Adrenal gland (tissue), 12 donors: ENCODE results near the gene SNX20. TPM values are rescaled to one million over a fixed set of nuclear protein-coding genes. Genes with fewer than 3 reads are reported as not detected.

Experiments
- DNase-seq, 7 donors: peaks; one replicate each; pipeline ENCODE4 v3.0.0-alpha.2; 2019 to 2020
- H3K27ac ChIP-seq, 5 donors: fragments of 200-600 bp; sonication (generic) in 4 of 5; 1 replicate in 3 of 5; 2 replicates in 2 of 5; pipeline versions ENCODE4 v1.5.1 to v1.8.0; 2016 to 2020; ENCODE audit warnings: mild to moderate bottlenecking in 1 of 5
- H3K27me3 ChIP-seq: fragments of 200-600 bp; 2 replicates; pipeline ENCODE4 v1.8.0; 2021
- H3K36me3 ChIP-seq, 2 donors: fragments of 200-600 bp; replicated peaks in 1 of 2; 1 replicate in 1 of 2; 2 replicates in 1 of 2; pipeline versions ENCODE4 v1.5.1 to v1.8.0; 2018 to 2022
- H3K4me1 ChIP-seq, 2 donors: fragments of 200-600 bp; replicated peaks in 1 of 2; 1 replicate in 1 of 2; 2 replicates in 1 of 2; pipeline versions ENCODE4 v1.5.1 to v1.8.0; 2018 to 2021
- H3K4me3 ChIP-seq, 4 donors: fragments of 200-600 bp; sonication (generic) in 3 of 4; one replicate each; pipeline ENCODE4 v1.5.1; 2016 to 2018
- H3K9me3 ChIP-seq, 3 donors: fragments of 200-600 bp; sonication (generic) in 1 of 3; replicated peaks in 1 of 3; 1 replicate in 2 of 3; 2 replicates in 1 of 3; pipeline versions ENCODE4 v1.5.1 to v1.8.0; 2016 to 2021
- POLR2A ChIP-seq, 2 donors: fragments of 450-650 bp; IDR thresholded peaks; one replicate each; pipeline ENCODE4 v1.6.1; 2017; ENCODE audit warnings: antibody characterized with exemption in 2 of 2, mild to moderate bottlenecking in 2 of 2, moderate library complexity in 1 of 2
- WGBS, 4 donors: extraction: QIAGEN DNeasy Blood & Tissue Kit in 2 of 4; methylation state at CpG; one replicate each; pipeline versions ENCODE4 v1.1.5 to v1.1.7; 2013 to 2017; 5-methylcytosine and 5-hydroxymethylcytosine counted together
- intact Hi-C, 2 donors: fragments of 100-400 bp; cut with DNase I; formaldehyde crosslinking; loops; one replicate each; pipeline versions ENCODE4 v1.14.1 to v1.15.0; 2022 to 2023
- polyA plus RNA-seq, 3 donors: library from polyadenylated mRNA; stranded (reverse); fragments of 200-250 nt in 2 of 3; fragments of 350-450 nt in 1 of 3; fragmentation: Illumina TruSeq in 1 of 3; extraction: RNeasy Lipid Tissue Mini Kit (QIAGEN cat#74804) in 1 of 3; gene quantifications; one replicate each; pipeline ENCODE4 v1.2.3, GENCODE V29; 2013 to 2014
- total RNA-seq, 9 donors: library from RNA; depleted of rRNA in 4 of 9; stranded (reverse); fragments of >200 nt in 4 of 9; fragments of 120-200 nt in 1 of 9; fragmentation: NEBNext Ultra II Directional in 1 of 9; extraction: Animal tissue kit (Norgen Biotek cat#: 25700) in 1 of 9; gene quantifications; one replicate each; pipeline versions ENCODE4 v1.1.0 to v1.2.4, GENCODE V29; 2013 to 2023
- TF ChIP-seq, protein P1 (sequence below), 6 experiments: fragments of 450-650 bp in 4 of 6; fragments of 200-600 bp in 2 of 6; sonication (generic) in 1 of 6; IDR thresholded peaks; 1 replicate in 5 of 6; 2 replicates in 1 of 6; pipeline versions ENCODE4 v1.5.1 to v1.8.0; 2016 to 2021; ENCODE audit warnings: antibody characterized with exemption in 6 of 6, mild to moderate bottlenecking in 2 of 6, moderate library complexity in 1 of 6
- donor health status: healthy with polysubstance abuse.
- donor health status: Bipolar disorder and iron deficiency.
- donor health status: DM: yes; HTN: yes; CAD: no.
- donor health status: DM: no; HTN: no; CAD: no.
- donor health status: DM: no; HTN: no; CAD: no.
- donor health status: DM: yes; HTN: yes; CAD: no.

The SNX20 gene
- total and polyA plus RNA-seq, 12 donors = 0.12 to 4.0 (median 2.6) TPM

- no peaks in the 10 kb centered on the region for H3K27me3 ChIP-seq
- WGBS, 4 donors = 69 to 84% (median 78%) methylated on average over 12 to 14 of the region's 14 CpGs
- H3K27ac ChIP-seq = no peak overlapping the region
- TF ChIP-seq, protein P1, sequence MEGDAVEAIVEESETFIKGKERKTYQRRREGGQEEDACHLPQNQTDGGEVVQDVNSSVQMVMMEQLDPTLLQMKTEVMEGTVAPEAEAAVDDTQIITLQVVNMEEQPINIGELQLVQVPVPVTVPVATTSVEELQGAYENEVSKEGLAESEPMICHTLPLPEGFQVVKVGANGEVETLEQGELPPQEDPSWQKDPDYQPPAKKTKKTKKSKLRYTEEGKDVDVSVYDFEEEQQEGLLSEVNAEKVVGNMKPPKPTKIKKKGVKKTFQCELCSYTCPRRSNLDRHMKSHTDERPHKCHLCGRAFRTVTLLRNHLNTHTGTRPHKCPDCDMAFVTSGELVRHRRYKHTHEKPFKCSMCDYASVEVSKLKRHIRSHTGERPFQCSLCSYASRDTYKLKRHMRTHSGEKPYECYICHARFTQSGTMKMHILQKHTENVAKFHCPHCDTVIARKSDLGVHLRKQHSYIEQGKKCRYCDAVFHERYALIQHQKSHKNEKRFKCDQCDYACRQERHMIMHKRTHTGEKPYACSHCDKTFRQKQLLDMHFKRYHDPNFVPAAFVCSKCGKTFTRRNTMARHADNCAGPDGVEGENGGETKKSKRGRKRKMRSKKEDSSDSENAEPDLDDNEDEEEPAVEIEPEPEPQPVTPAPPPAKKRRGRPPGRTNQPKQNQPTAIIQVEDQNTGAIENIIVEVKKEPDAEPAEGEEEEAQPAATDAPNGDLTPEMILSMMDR (IDR thresholded peaks at IDR 0.05) = no peak
- no peak for TF ChIP-seq POLR2A (IDR thresholded peaks at IDR 0.05)
- H3K9me3 ChIP-seq = no peaks in the 10 kb centered on the region
- H3K36me3 ChIP-seq = no peaks in the 10 kb centered on the region
- intact Hi-C loops = no loop called here
- H3K4me1 ChIP-seq = no peaks in the 10 kb centered on the region
- no peak overlapping the region for H3K4me3 ChIP-seq
- no peak for DNase-seq
These were observed 28.2 kb downstream of the SNX20 start for GRCh38 chr16:50652836-50653425.

GRCh38 chr16:50651835-50652438, 29.2 kb downstream of the SNX20 start:
- Histone ChIP-seq H3K9me3 (no peaks in the 10 kb centered on the region), H3K4me1 (no peaks in the 10 kb centered on the region), H3K27ac (no peak overlapping the region), H3K4me3 (no peak overlapping the region), H3K36me3 (no peaks in the 10 kb centered on the region), H3K27me3 (no peaks in the 10 kb centered on the region)
- DNase-seq = no peak
- TF ChIP-seq, protein P1 (IDR thresholded peaks at IDR 0.05) = no peak
- no peak for TF ChIP-seq POLR2A (IDR thresholded peaks at IDR 0.05)
- intact Hi-C loops = no loop called here
- WGBS, 4 donors = 91 to 97% (median 96%) methylated on average over 3 of the region's 3 CpGs

GRCh38 chr16:50646345-50646744, 34.8 kb downstream of the SNX20 start:
- Histone ChIP-seq H3K36me3 (no peaks in the 10 kb centered on the region), H3K27me3 (no peaks in the 10 kb centered on the region), H3K4me3 (no peak overlapping the region), H3K4me1 (no peaks in the 10 kb centered on the region), H3K27ac (no peak overlapping the region), H3K9me3 (no peaks in the 10 kb centered on the region)
- intact Hi-C loops = loop anchor here (10.0 kb wide), 2 partner anchors 102 to 412 kb away; partner anchors contain the start of gene NKD1 (in 1 of the 2)
- TF ChIP-seq, protein P1 (IDR thresholded peaks at IDR 0.05) = no peak
- no peak for TF ChIP-seq POLR2A (IDR thresholded peaks at IDR 0.05)
- DNase-seq = no peak
- WGBS, 4 donors = 72 to 85% (median 81%) methylated on average over 8 of the region's 8 CpGs

- Histone ChIP-seq H3K4me3 (no peak overlapping the region), H3K36me3 (no peaks in the 10 kb centered on the region), H3K27me3 (no peaks in the 10 kb centered on the region), H3K9me3 (no peaks in the 10 kb centered on the region), H3K4me1 (peaks cover 0 to 3% of the 10 kb centered on the region in 2 donors), H3K27ac (no peak overlapping the region)
- WGBS, 4 donors = 75 to 77% (median 76%) methylated on average over 20 of the region's 20 CpGs
- TF ChIP-seq POLR2A (IDR thresholded peaks at IDR 0.05) = no peak
- TF ChIP-seq, protein P1 (IDR thresholded peaks at IDR 0.05) = no peak
- DNase-seq = no peak
- intact Hi-C loops = loop anchor here (10.0 kb wide), 2 partner anchors 101 to 411 kb away; partner anchors contain the start of gene NKD1 (in 1 of the 2)
These were observed 35.4 kb downstream of the SNX20 start for GRCh38 chr16:50645563-50646220.
